ENCODE results near the gene ARID4B. TPM values are rescaled to one million over a fixed set of nuclear protein-coding genes. Genes with fewer than 3 reads are reported as not detected.
A peak's percentile ranks its signal among the peaks of the same experiment; 100 is the strongest.
"Not testable (repeated sequence)": the region's sequence is repeated elsewhere in the genome, so short reads cannot be mapped to it uniquely, and the experiment has no call there.

ARID4B gene
- total RNA-seq, 4 donors from 2014 or later: 23.6 to 37.9 (median 33.0) TPM

DNA sequence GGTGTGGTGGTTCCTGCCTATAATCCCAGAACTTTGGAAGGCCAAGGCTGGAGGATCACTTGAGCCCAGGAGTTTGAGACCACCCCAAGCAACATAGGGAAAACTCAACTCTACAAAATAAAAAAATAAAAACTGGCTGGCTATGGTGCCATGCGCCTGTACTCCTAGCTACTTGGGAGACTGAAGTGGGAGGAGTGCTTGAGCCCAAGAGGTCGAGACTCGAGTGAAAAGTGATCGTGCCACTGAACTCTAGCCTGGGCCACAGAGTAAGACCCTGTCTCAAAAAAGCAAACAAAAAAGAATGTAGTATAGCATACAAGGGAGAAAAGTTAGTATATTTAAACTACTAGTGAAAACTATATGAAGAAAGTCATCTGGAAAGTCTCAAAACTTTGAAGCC lies 66.7 kb downstream of the ARID4B start:
- intact Hi-C loops (cut with DNase I; ENCODE audit: low total_unique reads): no loop called here
- DNase-seq (ENCODE audit: low spot score in 2 of 2): no peak
- TF ChIP-seq CTCF (IDR thresholded peaks at IDR 0.05) (no peak), POLR2A (IDR thresholded peaks at IDR 0.05) (no peak)
- H3K4me3 ChIP-seq (ENCODE audit: low read depth, poor library complexity, severe bottlenecking): no peak overlapping the region
- WGBS, 2 donors: 90 to 91% methylated on average over 4 of the region's 4 CpGs

GRCh38 chr1:235259133-235259778 lies 68.7 kb downstream of the ARID4B start:
- no peak for DNase-seq (ENCODE audit: low spot score in 2 of 2)
- TF ChIP-seq CTCF (IDR thresholded peaks at IDR 0.05) (no peak), POLR2A (IDR thresholded peaks at IDR 0.05) (no peak)
- 89 to 95% methylated on average over 1 of the region's 1 CpG for WGBS, 2 donors
- intact Hi-C loops (cut with DNase I; ENCODE audit: low total_unique reads): no loop called here
- H3K4me3 ChIP-seq (ENCODE audit: low read depth, poor library complexity, severe bottlenecking): no peak overlapping the region

DNA sequence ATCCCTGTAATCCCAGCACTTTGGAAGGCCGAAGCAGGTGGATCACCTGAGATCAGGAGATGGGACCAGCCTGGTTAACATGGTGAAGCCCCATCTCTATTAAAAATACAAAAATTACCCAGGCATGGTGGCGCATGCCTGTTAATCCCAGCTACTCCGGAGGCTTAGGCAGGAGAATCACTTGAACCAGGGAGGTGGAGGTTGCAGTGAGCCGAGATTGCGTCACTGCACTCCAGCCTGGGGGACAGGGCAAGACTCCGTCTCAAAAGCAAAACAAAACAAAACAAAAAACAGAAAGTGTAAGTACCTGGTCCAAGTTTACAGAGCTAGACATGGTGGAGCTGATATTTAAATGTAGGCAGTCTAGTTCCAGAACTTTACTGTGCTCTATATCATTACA lies 69.9 kb downstream of the ARID4B start:
- intact Hi-C loops (cut with DNase I; ENCODE audit: low total_unique reads); DNase-seq (ENCODE audit: low spot score in 2 of 2); H3K4me3 ChIP-seq (ENCODE audit: low read depth, poor library complexity, severe bottlenecking): not testable (repeated sequence)
- WGBS, 2 donors: 93% methylated on average over 6 of the region's 6 CpGs

GRCh38 chr1:235254721-235255120 lies 73.3 kb downstream of the ARID4B start:
- H3K4me3 ChIP-seq (ENCODE audit: low read depth, poor library complexity, severe bottlenecking): no peak overlapping the region
- no peak for TF ChIP-seq POLR2A (IDR thresholded peaks at IDR 0.05)
- no peak for TF ChIP-seq CTCF (IDR thresholded peaks at IDR 0.05)
- intact Hi-C loops (cut with DNase I; ENCODE audit: low total_unique reads): loop anchor here (5.0 kb wide), 1 partner anchor 163 kb away; no protein-coding TSS in a partner anchor
- DNase-seq (ENCODE audit: low spot score in 2 of 2): no peak
- 77 to 85% methylated on average over 1 of the region's 1 CpG for WGBS, 2 donors

GRCh38 chr1:235253219-235253962 lies 74.6 kb downstream of the ARID4B start:
- TF ChIP-seq CTCF (IDR thresholded peaks at IDR 0.05) (no peak), POLR2A (IDR thresholded peaks at IDR 0.05) (no peak)
- intact Hi-C loops (cut with DNase I; ENCODE audit: low total_unique reads): loop anchor here (5.0 kb wide), 1 partner anchor 164 kb away; no protein-coding TSS in a partner anchor
- 20 to 30% methylated on average over 2 of the region's 2 CpGs for WGBS, 2 donors
- H3K4me3 ChIP-seq (ENCODE audit: low read depth, poor library complexity, severe bottlenecking): no peak overlapping the region
- DNase-seq (ENCODE audit: low spot score in 2 of 2): peak in 1 of 2 donors; percentile 49

DNA sequence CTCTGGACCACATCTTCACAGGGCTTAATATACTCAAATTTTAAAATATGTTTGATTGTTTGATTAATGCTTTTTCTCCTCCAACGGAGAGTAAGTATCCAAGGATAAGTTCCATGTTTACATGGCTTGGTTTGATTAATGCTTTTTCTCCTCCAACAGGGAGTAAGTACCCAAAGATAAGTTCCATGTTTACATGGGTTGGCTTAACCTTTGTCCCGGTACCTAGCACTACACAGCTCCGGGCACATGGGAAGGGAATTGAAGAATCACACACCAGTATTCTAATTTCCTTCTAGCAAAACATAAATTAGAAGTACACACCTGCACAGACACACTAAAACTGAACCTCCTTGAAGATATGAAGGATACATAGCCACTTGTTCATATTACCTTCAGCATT lies 77.5 kb downstream of the ARID4B start:
- H3K4me3 ChIP-seq (ENCODE audit: low read depth, poor library complexity, severe bottlenecking): no peak overlapping the region
- TF ChIP-seq POLR2A (IDR thresholded peaks at IDR 0.05) (no peak), CTCF (IDR thresholded peaks at IDR 0.05) (no peak)
- DNase-seq (ENCODE audit: low spot score in 2 of 2): no peak
- intact Hi-C loops (cut with DNase I; ENCODE audit: low total_unique reads): loop anchor here (5.0 kb wide), 1 partner anchor 167 kb away; no protein-coding TSS in a partner anchor
- 91 to 92% methylated on average over 3 of the region's 3 CpGs for WGBS, 2 donors

Measured in lower leg skin (tissue), 4 donors.